Fibroblast of lung (primary cell): ENCODE data around the gene NNT.
"Not testable (repeated sequence)": the region's sequence is repeated elsewhere in the genome, so short reads cannot be mapped to it uniquely, and the experiment has no call there.

Source experiments
- CTCF ChIP-seq, 2 donors: IDR thresholded peaks in 1 of 2; conservative IDR thresholded peaks in 1 of 2; 1 replicate in 1 of 2; 2 replicates in 1 of 2; pipeline ENCODE4 v1.5.1; 2011 to 2012; ENCODE audit warnings: low read length in 2 of 2, control low read depth in 1 of 2, inconsistent platforms in 1 of 2, low read depth in 1 of 2, mild to moderate bottlenecking in 1 of 2
- EZH2 ChIP-seq: IDR thresholded peaks from 2 replicates; pipeline ENCODE4 v1.5.1; 2012; ENCODE audit warnings: low read length, control low read depth, mild to moderate bottlenecking; ENCODE audit errors: missing control alignments

GRCh38 chr5:43666728-43667127 lies 63.7 kb downstream of the NNT start:
- not testable (repeated sequence) for TF ChIP-seq CTCF (conservative IDR thresholded peaks at IDR 0.05 in 1 of 2, IDR thresholded peaks at IDR 0.05 in 1 of 2; ENCODE audit: low read depth in 1 of 2, low read length in 2 of 2); EZH2
